ENCODE measurements around the gene KLHDC10.
"Not testable (repeated sequence)": the region's sequence is repeated elsewhere in the genome, so short reads cannot be mapped to it uniquely, and the experiment has no call there.

Gene KLHDC10

DNA sequence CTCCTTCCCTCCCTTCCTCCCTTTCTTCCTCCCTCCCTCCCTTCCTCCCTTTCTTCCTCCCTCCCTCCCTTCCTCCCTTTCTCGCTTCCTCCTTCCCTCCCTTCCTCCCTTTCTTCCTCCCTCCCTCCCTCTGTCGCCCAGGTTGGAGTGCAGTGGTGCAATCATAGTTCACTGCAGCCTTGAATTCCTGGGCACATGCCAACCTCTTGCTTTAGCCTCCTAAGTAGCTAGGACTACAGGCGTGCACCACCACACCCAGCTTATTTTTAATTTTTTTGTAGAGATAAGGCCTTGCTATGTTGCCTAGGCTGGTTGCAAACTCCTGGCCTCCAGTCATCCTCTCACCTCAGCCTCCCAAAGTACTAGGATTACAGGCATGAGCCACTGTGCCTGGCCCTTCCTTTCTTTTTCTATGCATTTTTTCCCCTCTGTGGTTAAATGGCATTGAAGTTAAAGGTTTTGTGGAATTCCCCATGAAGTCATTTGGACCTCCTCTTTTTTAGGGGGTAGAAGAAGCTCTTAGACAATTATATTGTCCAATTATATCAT lies 9.6 kb downstream of the KLHDC10 start:
- DNase-seq, result no peak

DNA sequence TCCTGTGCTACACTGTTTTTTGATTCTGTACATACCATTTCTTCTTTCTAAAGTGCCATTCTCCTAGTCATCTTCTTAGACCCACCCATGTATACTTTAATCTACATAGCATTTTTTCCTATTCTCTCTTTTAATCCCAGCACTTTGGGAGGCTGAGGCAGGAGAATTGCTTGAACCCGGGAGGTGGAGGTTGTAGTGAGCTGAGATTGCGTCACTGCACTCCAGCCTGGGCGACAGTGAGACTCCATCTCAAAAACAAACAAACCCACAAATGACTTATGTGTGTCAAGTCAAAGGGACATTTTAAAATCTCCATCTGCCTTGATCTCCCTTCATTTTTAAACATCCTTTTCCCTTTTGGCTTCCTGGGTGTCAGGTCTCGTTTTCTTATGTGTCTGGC lies 13.2 kb downstream of the KLHDC10 start:
- not testable (repeated sequence) for DNase-seq

DNA sequence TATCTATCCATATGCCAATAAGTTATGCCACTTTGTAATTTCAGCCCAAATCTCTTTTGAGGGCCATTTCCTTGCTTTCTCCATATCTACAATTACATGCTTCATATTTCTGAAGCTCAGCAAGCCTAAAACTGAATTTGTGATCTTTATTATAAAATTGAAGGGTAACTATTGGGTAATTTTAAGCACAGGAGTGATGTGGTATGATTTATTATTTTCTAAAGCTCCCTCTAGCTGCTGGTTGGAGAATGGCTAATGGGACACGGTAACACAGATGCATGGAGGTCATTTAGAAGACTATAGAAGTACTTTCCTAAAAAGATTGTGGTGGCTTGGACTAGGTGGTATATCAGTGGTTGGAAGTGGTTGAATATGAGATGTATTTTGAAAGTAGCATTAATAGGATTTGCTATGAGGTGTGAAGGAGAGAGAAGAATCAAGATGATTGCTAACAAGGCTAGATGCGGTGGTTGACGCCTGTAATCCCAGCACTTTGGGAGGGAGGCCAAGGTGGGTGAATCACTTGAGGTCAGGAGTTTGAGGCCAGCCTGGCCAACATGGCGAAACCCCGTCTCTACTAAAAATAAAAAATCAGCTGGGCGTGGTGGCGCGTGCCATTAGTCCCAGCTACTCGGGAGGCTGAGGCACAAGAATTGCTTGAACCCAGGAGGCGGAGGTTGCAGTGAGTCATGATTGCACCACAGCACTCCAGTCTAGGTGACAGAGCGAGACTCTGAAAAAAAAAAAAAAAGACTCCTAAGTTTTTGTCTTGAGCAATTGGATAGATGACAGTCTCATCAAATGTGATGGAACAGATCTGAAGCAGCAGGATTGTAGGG lies 13.9 kb downstream of the KLHDC10 start:
- no peak for DNase-seq

DNA sequence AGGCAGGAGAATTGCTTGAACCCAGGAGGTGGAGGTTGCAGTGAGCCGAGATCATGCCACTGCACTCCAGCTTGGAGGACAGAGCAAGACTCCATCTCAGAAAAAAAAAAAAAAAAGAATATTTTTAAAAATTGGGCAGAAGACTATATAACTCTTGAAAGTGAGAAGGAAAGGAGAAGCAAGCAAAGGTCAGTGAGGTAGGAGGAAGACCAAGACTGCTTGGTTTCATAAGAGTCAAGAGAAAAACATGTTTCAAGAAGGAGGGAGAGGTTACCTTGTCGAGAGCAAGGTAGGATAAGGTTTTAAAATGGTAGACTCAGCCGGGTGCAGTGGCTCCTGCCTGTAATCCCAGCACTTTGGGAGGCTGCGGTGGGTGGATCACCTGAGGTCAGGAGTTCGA lies 14.9 kb downstream of the KLHDC10 start:
- DNase-seq, result not testable (repeated sequence)

DNA sequence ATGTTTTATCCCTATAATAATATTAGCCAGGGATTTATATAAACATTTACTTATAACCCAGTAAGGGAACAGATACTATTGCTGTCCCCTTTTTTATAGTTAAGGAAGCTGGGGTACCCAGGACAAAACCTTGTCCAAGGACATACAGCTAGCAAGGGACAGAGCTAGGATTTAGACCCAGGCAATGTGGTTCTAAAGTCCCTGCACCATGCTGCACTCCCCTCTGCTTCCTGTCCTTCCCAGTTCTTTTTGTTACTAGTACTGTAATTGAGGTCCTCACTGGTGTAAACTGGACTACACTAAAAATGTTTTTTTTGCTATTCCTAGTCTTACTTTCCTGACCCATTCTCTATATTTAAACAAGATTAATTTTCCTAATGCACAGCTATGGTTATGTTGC lies 16.6 kb downstream of the KLHDC10 start:
- DNase-seq, result no peak

DNA sequence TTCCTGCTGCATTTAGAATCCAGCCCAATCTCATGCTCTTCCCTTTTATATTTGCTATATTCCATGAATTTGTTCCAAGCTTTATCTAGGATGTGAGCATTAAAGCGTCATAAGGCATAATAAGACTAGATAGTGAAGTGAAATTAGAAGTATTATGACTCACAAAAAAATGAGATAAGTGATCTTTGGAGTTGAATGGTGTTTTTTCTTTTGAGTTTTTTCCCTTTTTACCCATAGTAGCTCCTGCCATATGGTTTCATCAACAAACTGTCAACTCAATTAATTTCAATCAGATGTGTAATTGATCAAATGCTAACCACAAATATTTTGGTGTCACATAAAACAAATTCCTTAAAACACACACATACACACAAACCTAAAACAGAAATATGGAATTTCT lies 17.0 kb downstream of the KLHDC10 start:
- no peak for DNase-seq

DNA sequence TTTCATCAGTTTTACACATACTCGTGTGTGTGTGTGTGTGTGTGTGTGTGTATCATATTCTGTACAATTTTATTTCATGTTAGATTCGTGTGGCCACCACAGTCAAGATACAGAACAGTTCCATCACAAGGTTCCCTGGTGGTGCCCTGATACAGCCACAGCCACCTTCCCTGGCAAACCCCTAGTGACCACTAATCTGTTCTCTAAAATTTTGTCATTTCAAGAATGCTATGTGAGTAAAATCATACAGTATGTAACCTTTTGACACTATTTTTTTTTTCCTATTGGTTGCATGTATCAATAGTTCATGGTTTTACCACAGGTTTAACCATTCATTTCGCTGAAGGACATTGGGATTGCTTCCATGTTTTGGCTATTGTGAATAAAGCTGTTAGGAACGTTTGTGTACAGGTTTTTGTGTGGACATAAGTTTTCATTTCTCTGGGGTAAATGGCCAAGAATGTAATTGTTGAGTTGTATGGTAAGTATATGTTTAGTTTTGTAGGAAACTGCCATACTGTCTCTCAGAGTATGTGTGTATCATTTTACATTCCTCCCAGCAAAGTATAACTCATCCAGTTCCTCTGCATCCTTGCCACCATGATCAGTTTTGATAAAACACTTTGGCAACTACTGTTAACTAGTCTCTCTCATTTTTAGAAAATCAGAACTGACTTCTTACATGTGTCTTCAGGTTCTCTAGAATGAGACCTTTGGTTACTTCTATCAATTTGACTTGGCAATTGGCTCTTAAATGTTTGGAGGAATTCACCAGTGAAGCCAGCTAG lies 20.6 kb downstream of the KLHDC10 start:
- DNase-seq, result no peak

DNA sequence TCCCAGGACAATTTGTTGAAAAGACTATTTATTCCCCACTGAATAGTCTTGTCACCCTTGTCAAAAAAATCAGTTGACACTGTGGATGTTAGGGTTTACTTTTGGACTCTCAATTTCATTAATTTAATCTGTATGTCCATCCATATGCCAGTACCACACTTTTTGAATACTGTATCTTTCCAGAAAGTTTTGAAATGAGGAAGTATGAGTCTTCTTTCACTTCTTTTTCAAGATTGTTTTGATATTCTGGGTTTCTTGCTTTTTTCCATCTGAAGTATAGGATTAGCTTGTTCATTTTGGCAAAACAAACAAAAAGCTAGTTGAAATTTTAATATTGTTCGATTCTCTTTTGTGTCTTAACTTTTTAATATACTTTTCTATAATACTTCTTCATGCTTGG lies 21.7 kb downstream of the KLHDC10 start:
- no peak for DNase-seq

DNA sequence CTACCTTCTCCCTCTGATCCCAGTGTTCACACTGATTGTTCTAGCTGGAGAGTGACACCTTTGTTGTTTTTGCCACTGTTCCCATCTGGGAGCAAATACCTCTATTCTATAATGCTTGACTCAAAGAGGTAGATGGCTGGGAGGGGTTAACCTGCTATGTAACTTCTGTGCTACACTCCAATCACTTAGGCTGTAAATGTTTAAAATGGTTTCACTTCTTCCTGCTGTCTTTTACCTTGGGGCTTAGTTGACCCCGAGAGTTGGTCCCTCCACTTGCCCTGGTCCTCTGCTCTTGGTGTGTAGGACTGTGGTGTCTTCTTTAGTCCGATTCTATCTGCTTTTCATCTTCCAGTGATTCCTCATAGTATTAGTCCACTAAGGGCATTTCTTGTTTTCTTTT lies 22.3 kb downstream of the KLHDC10 start:
- DNase-seq, result no peak

DNA sequence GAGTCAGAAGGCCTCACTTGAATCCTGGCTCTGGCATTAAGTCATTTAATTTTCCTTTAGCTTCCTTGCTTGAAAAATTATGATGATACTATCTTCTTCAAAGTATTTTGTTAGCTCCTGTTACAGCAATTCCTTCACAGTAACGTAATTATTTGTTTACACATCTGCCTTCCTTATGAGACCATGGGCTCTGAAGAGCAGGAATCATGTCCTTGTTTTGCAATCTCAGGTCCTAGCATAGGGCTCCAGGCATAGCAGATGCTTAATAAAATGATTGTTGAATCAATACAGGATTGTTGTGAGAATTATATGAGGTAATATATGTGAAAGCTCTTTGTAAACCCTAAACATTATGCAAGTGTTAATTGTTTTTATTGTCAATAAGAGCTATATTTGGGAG lies 25.5 kb downstream of the KLHDC10 start:
- DNase-seq, result no peak

DNA sequence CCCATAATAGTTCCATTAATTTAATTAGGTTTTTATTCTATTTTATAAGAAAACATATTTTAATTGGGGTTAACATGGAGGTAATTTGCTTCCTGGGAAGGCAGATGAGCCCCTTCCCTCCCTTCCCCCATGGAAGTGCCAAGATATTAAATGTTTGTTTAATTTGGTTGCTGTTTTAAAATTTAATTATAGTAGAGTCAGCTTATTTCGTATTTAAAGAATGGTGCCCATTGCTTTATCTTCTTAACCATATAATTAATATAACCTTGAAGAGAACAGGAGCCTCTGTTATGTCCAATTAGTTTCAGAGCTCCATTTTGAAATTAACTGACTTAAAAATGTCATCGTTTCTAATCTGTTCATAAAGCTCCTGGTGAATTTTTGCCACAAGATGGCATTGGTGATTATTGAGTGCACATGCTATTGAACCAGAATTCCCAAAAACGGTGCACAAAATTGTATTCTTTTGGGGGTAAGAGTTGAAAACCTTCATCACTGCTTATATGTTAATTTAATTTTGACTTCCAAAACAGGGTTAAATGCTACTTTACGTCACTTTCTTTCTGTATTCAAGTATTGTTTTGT lies 26.0 kb downstream of the KLHDC10 start:
- no peak for DNase-seq

DNA sequence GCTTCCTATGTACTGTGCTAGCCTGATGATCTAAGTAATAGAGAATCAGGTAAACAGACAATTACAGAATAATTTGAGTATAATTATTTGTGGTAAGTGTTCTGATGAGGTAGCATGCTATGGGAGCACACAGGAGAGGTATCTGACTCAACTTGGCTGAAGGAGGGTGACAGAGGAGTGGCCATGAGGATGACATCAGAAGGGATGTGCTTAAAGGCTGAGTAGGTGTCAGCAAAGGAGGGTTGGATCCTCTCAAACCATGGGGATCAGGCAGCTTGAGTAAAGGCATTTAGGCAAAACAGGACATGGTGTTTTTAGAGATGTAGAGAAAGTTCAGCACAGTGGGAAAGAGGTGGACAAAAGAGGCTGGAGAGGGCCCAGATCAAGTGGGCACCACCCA lies 29.0 kb downstream of the KLHDC10 start:
- no peak for DNase-seq

DNA sequence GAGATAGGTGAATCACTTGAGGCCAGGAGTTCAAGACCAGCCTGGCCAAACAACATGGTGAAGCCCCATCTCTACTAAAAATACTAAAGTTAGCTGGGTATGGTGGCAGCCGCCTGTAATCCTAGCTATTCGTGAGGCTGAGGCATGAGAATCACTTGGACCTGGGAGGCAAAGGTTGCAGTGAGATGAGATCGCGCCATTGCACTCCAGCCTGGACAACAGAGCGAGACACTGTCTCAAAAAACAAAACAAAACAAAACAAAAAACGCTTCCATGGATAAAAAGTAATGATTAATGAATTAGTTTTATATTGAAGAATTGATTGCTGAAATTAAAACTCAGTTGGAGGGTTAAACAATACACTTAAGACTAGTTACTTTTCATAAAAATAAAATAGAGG lies 32.3 kb downstream of the KLHDC10 start:
- no peak for DNase-seq

DNA sequence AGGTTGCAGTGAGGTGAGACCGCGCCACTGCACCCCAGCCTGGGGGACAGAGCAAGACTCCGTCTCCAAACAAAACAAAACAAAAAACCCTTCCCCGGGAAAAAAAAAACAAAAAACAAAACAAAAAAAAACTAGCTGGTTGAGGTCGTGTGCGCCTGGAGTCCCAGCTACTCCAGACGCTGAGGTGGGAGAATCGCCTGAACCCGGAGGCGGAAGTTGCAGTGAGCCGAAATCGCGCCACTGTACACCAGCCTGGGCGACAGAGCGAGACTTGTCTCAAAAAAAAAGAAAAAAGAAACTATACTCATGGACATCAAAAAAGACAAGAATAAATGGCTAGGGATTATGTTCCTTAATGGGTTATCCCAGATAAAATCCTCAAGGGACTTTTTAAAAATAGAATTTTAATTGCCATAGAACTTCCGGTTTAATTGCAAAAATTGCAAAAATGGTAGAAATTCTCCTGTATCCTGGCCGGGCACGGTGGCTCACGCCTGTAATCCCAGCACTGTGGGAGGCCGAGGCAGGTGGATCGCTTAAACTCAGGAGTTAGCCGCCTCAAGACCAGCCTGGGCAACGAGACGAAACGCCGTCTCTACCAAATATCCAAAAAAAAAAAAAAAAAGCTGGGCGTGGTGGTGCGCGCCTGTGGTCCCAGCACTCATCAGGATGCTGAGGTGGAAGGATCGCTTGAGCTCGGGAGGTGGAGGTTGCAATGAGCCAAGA lies 37.8 kb downstream of the KLHDC10 start:
- DNase-seq, result no peak

DNA sequence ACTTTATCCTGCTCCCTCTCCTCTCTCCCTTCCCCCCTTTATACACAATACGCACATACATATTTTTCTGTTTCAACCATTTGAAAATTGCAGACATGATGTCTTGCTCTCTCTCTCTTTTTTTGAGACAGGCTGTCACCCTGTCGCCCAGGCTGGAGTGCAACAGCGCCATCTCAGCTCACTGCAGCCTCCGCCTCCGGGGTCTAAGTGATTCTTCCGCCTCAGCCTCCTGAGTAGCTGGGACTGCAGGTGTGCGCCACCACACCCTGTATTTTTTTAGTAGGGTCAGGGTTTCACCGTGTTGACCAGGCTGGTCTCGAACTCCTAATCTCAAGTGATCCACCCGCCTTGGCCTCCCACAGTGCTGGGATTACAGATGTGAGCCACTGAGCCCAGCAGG lies 38.5 kb downstream of the KLHDC10 start:
- no peak for DNase-seq

DNA sequence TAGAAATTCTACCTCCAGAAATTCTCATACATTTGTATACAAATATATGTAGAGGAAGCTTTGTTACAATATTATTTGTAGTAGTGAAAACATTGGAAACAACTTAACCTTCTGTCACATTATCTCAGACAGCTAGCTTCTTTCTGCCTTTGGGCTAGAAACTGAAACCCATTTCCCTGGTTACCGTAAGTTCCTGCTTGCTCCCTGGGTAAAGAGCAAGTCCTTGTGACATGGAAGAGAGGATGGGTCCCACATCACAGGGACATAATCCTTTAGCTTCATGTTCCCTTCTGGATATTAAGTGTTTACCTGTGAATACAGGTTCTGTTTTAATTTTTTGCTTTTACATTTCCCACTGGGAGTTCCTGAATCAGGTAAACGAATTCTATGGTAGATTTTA lies 41.8 kb downstream of the KLHDC10 start:
- DNase-seq, result no peak

DNA sequence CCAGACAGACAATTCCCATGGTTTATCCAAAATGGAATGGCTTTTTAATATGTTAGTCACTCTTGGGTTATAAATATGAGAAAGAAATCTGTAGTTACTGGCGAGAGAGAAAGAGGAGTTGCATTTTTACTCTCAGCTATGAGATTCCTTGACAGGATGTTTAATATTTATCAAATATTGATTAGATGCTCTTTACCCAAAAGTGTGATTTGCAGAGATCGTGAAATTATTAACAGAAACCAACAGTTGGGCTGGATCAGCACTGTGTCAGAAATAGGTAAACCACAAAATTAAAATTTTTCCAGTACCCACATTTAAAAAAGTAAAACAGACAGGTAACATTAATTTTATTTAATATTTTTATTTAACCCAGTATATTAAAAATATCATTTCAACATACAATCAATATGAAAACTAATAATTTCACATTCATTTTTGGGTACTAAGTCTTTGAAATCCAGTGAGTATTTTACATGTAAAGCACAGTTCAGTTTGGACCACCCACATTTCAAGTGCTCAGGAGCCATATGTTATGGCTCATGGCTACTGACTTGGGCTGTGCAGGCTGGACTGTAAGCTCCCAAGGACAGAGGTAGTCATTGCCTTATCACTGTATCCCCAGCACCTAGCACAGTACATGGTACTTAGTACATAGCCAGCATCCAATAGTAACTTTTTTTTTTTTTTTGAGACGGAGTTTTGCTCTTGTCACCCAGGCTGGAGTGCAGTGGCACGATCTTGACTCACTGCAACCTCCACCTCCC lies 42.5 kb downstream of the KLHDC10 start:
- no peak for DNase-seq

DNA sequence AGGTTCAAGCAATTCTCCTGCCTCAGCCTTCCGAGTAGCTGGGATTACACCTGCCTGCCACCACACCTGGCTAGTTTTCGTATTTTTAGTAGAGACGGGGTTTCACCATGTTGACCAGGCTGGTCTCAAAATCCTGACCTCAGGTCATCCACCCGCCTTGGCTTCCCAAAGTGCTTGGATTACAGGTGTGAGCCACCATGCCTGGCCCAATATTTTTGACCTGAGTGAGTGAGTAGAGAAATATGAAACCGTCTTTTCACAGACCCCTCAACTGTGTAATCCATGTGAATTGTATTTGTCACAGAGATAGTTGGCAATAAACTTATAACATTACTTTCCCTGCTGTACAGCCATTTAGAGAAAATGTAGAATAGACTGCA lies 43.1 kb downstream of the KLHDC10 start:
- DNase-seq, result not testable (repeated sequence)

DNA sequence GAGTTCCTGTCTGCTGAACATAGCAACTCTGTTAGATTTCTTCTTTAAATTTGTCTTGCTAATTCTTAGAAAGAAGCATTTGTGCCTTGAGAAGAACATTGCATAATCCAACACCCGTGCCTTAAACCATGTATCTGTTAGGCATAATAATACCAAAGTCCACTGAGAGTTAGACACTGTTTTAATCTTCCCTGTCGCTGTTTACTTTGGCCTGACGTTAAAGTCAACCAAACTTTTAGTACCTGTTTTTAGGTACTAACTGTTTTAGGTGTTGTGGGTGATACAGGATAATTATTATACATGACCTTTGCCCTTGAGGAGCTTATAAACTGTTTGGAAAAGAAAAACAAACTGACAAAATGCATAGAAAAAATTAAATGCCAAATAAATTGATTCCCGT lies 43.6 kb downstream of the KLHDC10 start:
- DNase-seq, result no peak

DNA sequence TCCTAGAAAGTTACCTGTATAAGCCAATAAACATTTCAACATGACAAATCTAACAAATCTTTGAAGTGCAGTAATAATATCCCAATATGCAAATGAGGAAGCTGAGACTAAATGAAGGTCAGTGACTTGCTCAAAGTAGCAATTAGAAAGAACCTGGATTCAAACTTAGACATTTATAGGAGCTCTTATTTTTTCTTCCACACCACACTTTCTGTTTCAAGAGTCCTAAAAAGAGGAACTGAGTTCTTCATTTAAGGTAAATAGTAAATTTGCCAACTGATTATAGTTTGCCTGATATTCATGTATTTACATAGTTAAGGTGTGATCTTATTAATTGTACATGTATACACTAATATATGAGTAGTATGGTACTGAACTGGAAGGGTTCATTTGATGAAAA lies 44.0 kb downstream of the KLHDC10 start:
- DNase-seq, result no peak

DNA sequence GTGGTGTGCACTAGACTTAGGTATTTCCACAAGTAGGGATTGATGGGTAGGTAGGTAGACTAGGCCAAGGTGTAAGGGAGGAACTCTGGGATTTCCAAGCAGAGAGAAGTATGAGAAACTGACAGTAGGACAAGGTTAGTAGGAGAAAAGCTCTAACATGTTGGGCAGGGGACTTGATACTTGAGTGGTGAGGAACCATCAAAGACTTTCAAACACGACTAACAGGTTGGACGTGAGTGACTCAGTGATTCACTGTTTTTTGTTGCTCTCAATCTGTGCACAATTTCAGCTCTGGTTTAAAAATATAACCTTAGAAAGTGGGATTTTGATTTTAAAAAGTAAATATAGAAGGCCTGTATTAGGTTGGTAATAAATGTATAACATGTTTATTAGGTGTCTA lies 44.4 kb downstream of the KLHDC10 start:
- DNase-seq, result no peak

DNA sequence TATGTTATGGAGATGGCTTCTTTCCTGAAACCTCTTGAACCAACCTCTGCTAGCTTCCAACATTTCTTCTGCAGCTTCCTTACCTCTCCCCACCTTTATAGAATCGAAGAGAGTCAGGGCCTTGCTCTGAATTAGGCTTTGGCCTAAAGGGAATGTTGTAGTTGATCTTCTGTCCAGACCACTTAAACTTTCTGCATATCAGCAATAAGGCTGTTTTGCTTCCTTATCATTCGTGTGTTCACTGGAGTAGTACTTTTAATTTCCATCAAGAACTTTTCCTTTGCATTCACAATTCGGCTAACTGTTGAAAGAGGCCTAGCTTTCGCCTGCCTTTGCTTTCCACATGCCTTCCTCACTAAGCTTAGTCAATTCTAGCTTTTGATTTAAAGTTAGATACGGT lies 48.0 kb downstream of the KLHDC10 start:
- DNase-seq, result no peak

All from NCI-H2029 treated with DMSO at 0.1 percent for 48 hours (cell line).